Measurements from ENCODE around the gene CD34.

CD34 gene

GRCh38 chr1:207850621-207851407 is 60.1 kb downstream of the CD34 start:
- no peak for DNase-seq

GRCh38 chr1:207849646-207850045 is 61.3 kb downstream of the CD34 start:
- DNase-seq, result no peak

DNA sequence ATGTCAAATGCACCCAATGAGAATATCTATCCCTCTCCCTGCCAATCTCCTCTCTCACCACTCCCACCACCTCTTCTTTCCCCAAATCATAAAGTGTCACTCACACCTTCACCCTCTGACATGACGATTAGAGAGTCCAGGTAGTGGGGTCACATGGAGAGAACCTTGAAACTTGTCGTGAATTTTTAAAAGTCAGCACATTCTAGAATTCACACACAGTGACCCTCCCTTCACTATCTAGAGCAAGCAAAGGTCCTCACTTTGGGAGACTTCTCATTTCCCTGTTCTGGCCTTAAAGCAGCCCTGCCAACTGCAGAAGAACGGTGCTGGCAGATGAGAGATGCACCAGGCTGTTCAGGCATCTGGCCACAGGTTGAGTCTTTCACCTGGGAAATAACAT is 61.9 kb downstream of the CD34 start:
- DNase-seq, result no peak

DNA sequence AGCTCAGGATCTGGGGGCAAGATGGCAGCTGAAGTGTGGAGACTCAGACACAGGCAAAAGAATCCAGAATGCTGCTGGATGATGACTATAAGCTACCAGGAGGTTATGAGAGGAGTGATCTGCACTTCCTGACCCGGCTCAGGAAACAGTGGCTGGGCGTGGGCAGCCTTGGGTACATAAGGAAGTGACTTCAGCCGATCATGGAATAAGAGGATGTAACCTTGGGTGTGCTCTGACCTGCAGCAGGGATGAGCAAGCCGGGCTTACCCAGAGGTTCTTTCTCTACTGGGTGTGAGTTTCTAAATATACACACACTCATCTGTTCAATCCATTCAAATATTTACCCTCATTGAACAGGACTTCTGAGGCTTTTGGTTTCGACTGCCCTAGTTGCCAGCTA is 62.7 kb downstream of the CD34 start:
- no peak for DNase-seq

GRCh38 chr1:207847116-207847515 is 63.8 kb downstream of the CD34 start:
- DNase-seq, result no peak

- DNase-seq, result no peak
Measured at GRCh38 chr1:207845109-207845508, 65.8 kb downstream of the CD34 start.

DNA sequence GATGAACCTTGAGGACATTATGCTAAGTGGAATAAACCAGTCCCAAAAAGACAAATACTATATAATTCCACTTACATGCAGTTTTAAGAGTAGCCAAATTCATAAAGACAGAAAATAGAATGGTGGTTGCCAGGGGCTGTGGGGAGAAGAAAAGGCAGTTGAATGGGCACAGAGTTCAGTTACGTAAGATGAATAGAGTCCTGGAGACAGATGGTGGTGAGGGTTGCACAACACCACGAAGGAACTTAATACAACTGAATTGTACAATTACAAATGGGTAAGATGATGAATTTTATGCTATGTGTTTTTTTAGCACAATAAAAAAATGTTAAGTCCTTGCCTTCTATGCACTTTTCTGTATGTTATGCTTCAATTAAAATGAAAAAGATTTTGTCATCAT is 66.6 kb downstream of the CD34 start:
- DNase-seq, result no peak

DNA sequence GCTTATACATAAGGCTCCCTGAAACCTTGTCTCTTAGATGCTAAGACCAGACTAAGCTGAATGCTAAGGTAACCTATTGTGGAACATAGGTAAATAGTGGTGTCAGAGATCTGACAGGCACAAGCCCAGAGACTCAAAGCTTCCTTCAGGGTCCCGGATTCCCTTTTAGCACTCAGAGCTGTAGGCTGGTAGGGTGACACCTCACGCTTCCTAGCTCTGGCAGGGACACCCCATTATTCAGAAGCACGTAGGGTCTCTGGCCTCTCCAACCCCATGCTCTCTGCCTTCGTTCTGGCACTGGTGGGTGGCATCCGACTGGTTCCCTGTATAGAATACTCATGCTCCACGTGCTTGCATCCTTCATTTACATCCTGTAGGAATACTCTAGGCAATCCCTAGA is 68.4 kb downstream of the CD34 start:
- no peak for DNase-seq

- no peak for DNase-seq
Measured at GRCh38 chr1:207841901-207842300, 69.0 kb downstream of the CD34 start.

- DNase-seq, result no peak
Measured at GRCh38 chr1:207841293-207841692, 69.6 kb downstream of the CD34 start.

GRCh38 chr1:207840380-207840779 is 70.5 kb downstream of the CD34 start:
- no peak for DNase-seq

GRCh38 chr1:207839083-207839413 is 71.9 kb downstream of the CD34 start:
- no peak for DNase-seq

DNA sequence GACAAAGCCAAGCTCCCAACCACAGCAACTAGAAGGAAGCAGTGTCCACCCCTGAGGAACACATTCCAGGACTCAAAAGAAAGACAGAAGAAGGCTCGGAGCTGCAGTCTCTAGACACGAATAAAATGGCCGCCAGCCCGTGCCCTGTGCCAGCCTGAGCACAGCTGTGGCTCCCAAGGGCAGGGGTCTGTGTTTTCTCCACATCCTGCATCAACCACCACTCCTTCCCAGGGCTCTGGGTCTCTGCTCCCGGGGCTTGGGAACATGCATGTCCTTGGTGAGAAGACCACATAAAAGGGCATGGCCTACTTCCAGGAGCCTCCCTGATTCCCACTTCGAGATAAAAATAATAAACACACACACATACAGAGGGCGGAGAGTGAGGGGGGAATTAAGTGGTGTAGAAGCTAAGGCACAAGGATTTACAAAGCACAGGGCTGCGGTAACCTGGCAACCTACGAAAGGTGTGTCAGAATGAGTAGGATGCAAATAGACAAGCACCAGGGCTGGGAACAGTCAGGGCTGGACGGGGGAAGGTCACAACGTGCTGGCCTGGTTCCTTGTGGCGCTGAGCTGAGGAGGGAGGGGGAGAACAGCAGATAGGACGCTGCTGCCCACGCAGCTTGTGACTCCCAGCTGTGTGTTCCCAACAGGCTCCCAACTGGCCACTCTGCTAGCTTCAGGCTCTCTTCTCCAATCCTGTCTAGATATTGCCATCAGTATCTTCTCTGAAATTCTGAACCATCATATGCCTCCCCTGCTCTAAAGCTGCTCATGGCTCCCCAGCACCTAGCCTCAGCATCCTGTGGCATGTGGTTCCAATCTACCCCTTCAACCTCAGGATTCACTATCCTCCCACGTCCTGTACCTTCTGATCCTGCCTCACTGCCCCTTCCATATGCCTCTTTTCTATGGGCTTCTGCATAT is 72.5 kb downstream of the CD34 start:
- DNase-seq, result no peak

DNA sequence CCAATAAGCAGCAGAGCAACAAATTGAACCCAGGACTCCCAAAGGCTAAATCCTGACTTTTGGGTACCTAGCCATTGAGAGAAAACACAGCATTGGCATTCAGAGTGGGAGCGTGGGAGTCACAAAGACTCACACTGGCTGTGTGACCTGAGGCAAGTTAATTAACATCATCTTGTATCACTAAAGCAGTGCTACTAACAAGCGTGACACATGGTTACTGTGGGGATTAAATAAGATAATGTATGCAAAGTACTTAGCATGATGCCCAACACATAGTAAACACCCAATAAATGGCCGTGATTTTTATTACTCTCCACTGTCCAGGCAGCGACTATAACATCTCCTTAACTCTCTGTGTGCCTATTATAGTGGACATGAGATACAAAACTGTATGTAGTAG is 73.3 kb downstream of the CD34 start:
- no peak for DNase-seq

- DNase-seq, result no peak
Measured at GRCh38 chr1:207836591-207837347, 74.2 kb downstream of the CD34 start.

GRCh38 chr1:207835958-207836357 is 75.0 kb downstream of the CD34 start:
- no peak for DNase-seq

GRCh38 chr1:207833956-207834660 is 76.8 kb downstream of the CD34 start:
- no peak for DNase-seq

- no peak for DNase-seq
Measured at GRCh38 chr1:207833381-207833780, 77.5 kb downstream of the CD34 start.

DNA sequence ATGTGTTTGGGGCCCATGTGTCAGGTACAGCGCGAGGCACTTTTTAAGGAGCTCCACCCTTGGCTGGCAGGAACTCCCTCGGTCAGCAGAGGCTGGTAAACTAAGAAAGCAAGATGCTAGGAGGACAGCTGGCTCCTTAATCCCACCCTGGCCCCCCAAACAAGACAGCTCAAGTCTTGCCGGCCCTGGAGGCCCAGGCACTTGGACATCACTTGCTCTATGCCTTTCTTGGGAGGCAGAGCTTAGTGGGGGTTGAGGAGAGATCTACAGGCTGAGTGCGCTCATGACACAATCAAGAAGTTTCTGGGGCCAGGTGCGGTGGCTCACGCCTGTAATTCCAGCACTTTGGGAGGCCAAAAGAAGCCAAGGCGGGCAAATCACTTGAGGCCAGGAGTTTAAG is 78.1 kb downstream of the CD34 start:
- no peak for DNase-seq

GRCh38 chr1:207831517-207832327 is 79.2 kb downstream of the CD34 start:
- no peak for DNase-seq

All from NCI-H1436 treated with DMSO at 0.1 percent for 48 hours (cell line).